SK-N-SH (cell line): ENCODE measurements around the gene ST7L. TPM values are rescaled to one million over a fixed set of nuclear protein-coding genes. Genes with fewer than 3 reads are reported as not detected.

Experiments used
- CTCF ChIA-PET: fragments of 300-600, 350-600 bp; formaldehyde crosslinking; extraction: SDS; loops from one replicate; lab custom pipeline; 2021; lab: Yijun Ruan, JAX
- POLR2A ChIA-PET: fragments of 350-600 bp; sonication (Branson Sonifier 250); formaldehyde crosslinking; extraction: SDS; loops from one replicate; lab custom pipeline; 2020; ENCODE audit warnings: antibody characterized with exemption, inconsistent platforms; lab: Yijun Ruan, JAX
- DNase-seq: peaks from one replicate; pipeline ENCODE4 v3.0.0; 2012
- H2AFZ ChIP-seq: fragments of 200-600 bp; sonication (generic); 2 replicates; pipeline ENCODE4 v1.8.1; 2016; ENCODE audit warnings: antibody characterized with exemption, mild to moderate bottlenecking, low read depth
- H3F3A ChIP-seq: fragments of 200-600 bp; sonication (generic); replicated peaks from 2 replicates; pipeline ENCODE3; 2016; ENCODE audit warnings: antibody characterized with exemption, mild to moderate bottlenecking; ENCODE audit not compliant: insufficient read depth
- H3K27ac ChIP-seq, 2 experiments: fragments of 200-500 bp in 1 of 2; fragments of 200-600 bp in 1 of 2; sonication (Bioruptor generic) in 1 of 2; sonication (generic), shearing (Covaris generic) in 1 of 2; 2 replicates each; pipeline versions ENCODE4 v1.5.1 to v1.6.1; 2014 to 2016; ENCODE audit warnings: low read depth in 2 of 2, inconsistent platforms in 1 of 2, low read length in 1 of 2, mild to moderate bottlenecking in 1 of 2, mixed read lengths in 1 of 2
- H3K27me3 ChIP-seq: fragments of 200-600 bp; sonication (generic), shearing (Covaris generic); 2 replicates; pipeline ENCODE4 v1.6.1; 2016; ENCODE audit warnings: mixed run types; ENCODE audit not compliant: insufficient read depth
- H3K36me3 ChIP-seq, 2 experiments: fragments of 200-500 bp in 1 of 2; fragments of 200-600 bp in 1 of 2; sonication (Bioruptor generic) in 1 of 2; sonication (generic) in 1 of 2; replicated peaks in 1 of 2; 2 replicates each; pipeline versions ENCODE3 to v1.5.1; 2014 to 2016; ENCODE audit warnings: low read length in 1 of 2, mild to moderate bottlenecking in 1 of 2; ENCODE audit not compliant: insufficient read depth in 2 of 2, control insufficient read depth in 1 of 2
- H3K4me1 ChIP-seq, 2 experiments: fragments of 200-500 bp in 1 of 2; fragments of 200-600 bp in 1 of 2; sonication (Bioruptor generic) in 1 of 2; sonication (generic), shearing (Covaris generic) in 1 of 2; 2 replicates each; pipeline versions ENCODE4 v1.5.1 to v1.6.1; 2014 to 2016; ENCODE audit warnings: low read depth in 1 of 2, low read length in 1 of 2, mixed run types in 1 of 2; ENCODE audit not compliant: insufficient read depth in 2 of 2, control insufficient read depth in 1 of 2
- H3K4me2 ChIP-seq: fragments of 200-600 bp; sonication (generic), shearing (Covaris generic); 2 replicates; pipeline ENCODE4 v1.6.1; 2017; ENCODE audit warnings: mixed run types
- H3K4me3 ChIP-seq, 2 experiments: fragments of 200-500 bp in 1 of 2; fragments of 200-600 bp in 1 of 2; sonication (Bioruptor generic) in 1 of 2; sonication (generic), shearing (Covaris generic) in 1 of 2; 2 replicates each; pipeline versions ENCODE4 v1.5.1 to v1.8.1; 2014 to 2016; ENCODE audit warnings: low read depth in 2 of 2, inconsistent platforms in 1 of 2, low read length in 1 of 2, mild to moderate bottlenecking in 1 of 2, mixed read lengths in 1 of 2, moderate library complexity in 1 of 2
- H3K79me2 ChIP-seq: fragments of 200-600 bp; sonication (generic); 2 replicates; pipeline ENCODE4 v1.8.1; 2017; ENCODE audit warnings: mild to moderate bottlenecking; ENCODE audit not compliant: insufficient read depth
- H3K9ac ChIP-seq: fragments of 200-600 bp; sonication (generic); 2 replicates; pipeline ENCODE4 v1.6.1; 2017; ENCODE audit warnings: mixed run types
- H3K9me2 ChIP-seq: fragments of 200-600 bp; sonication (generic); 2 replicates; pipeline ENCODE4 v1.6.1; 2017; ENCODE audit warnings: mixed run types
- H3K9me3 ChIP-seq: fragments of 200-600 bp; sonication (generic); 2 replicates; pipeline ENCODE4 v1.6.1; 2017; ENCODE audit warnings: mixed run types, mild to moderate bottlenecking, moderate library complexity
- H4K20me1 ChIP-seq: fragments of 200-600 bp; sonication (generic); 2 replicates; pipeline ENCODE4 v1.6.1; 2017; ENCODE audit warnings: mild to moderate bottlenecking, mixed run types; ENCODE audit not compliant: insufficient read depth
- CTCF ChIP-seq: fragments of 200-600 bp; sonication (generic); IDR thresholded peaks from 2 replicates; pipeline ENCODE4 v1.6.1; 2017; ENCODE audit warnings: antibody characterized with exemption, mild to moderate bottlenecking, moderate library complexity
- EP300 ChIP-seq, 2 experiments: IDR thresholded peaks; 2 replicates each; pipeline versions ENCODE4 v1.4.0 to v1.6.1; 2012; ENCODE audit warnings: borderline replicate concordance in 1 of 2, low read depth in 1 of 2, low read length in 1 of 2
- FOXM1 ChIP-seq: IDR thresholded peaks from 2 replicates; pipeline ENCODE4 v1.4.0; 2012; ENCODE audit warnings: low read depth, mild to moderate bottlenecking
- GABPA ChIP-seq: IDR thresholded peaks from 2 replicates; pipeline ENCODE4 v1.4.0; 2012; ENCODE audit warnings: low read depth, mild to moderate bottlenecking
- JUND ChIP-seq: IDR thresholded peaks from 2 replicates; pipeline ENCODE4 v1.4.0; 2012
- MEF2A ChIP-seq: IDR thresholded peaks from 2 replicates; pipeline ENCODE4 v1.4.0; 2012; ENCODE audit warnings: low read depth, borderline replicate concordance
- NFIC ChIP-seq: IDR thresholded peaks from 2 replicates; pipeline ENCODE4 v1.4.0; 2012; ENCODE audit warnings: borderline replicate concordance
- REST ChIP-seq: IDR thresholded peaks from 2 replicates; pipeline ENCODE4 v1.6.1; 2012; ENCODE audit warnings: mild to moderate bottlenecking, low read depth, low read length, moderate library complexity
- RXRA ChIP-seq: IDR thresholded peaks from 2 replicates; pipeline ENCODE4 v1.4.0; 2012; ENCODE audit warnings: low read depth, mild to moderate bottlenecking, borderline replicate concordance
- SIN3A ChIP-seq: IDR thresholded peaks from 2 replicates; pipeline ENCODE4 v1.6.1; 2012; ENCODE audit warnings: low read depth, mild to moderate bottlenecking, low read length, moderate library complexity, borderline replicate concordance
- SMC3 ChIP-seq: IDR thresholded peaks from 2 replicates; pipeline ENCODE4 v1.6.1; 2012; ENCODE audit warnings: low read depth, low read length, improper control_type of control experiment
- TAF1 ChIP-seq: IDR thresholded peaks from 2 replicates; pipeline ENCODE4 v1.6.1; 2012; ENCODE audit warnings: low read depth, mild to moderate bottlenecking, low read length, moderate library complexity, borderline replicate concordance
- TCF12 ChIP-seq: IDR thresholded peaks from 2 replicates; pipeline ENCODE4 v1.4.0; 2012
- TEAD4 ChIP-seq: IDR thresholded peaks from 2 replicates; pipeline ENCODE4 v1.4.0; 2012; ENCODE audit warnings: mild to moderate bottlenecking, borderline replicate concordance; ENCODE audit not compliant: insufficient read depth
- USF1 ChIP-seq: IDR thresholded peaks from 2 replicates; pipeline ENCODE4 v1.4.0; 2012; ENCODE audit warnings: low read depth, borderline replicate concordance
- YY1 ChIP-seq: IDR thresholded peaks from 2 replicates; pipeline ENCODE4 v1.4.0; 2012; ENCODE audit warnings: low read depth, mild to moderate bottlenecking
- ZBTB33 ChIP-seq: IDR thresholded peaks from 2 replicates; pipeline ENCODE4 v1.4.0; 2012; ENCODE audit warnings: low read depth, borderline replicate concordance
- WGBS: methylation state at CpG from one replicate; pipeline ENCODE4 v1.1.6; 2017; ENCODE audit warnings: low lambda C conversion rate; 5-methylcytosine and 5-hydroxymethylcytosine counted together
- polyA plus RNA-seq, 3 experiments: library from polyadenylated mRNA; depleted of rRNA; stranded (reverse); fragments of >200 nt; gene quantifications; 2 replicates each; pipeline ENCODE4 v1.2.3, GENCODE V29; 2012

ST7L gene
- polyA plus RNA-seq, 1 of the 3 experiments (the other 2 are of a cell fraction) = 17.9 TPM

- TF ChIP-seq YY1 (no peak; the same call in 1 of the 2 replicates), SMC3 (no peak)
Measured at GRCh38 chr1:112575154-112575804, 43.7 kb downstream of the ST7L start (continued).

GRCh38 chr1:112565800-112566199 is 53.1 kb downstream of the ST7L start:
- H2AFZ ChIP-seq = no peak overlapping the region
- H3K79me2 ChIP-seq = peaks cover 5% of the 10 kb centered on the region; the same call in 1 of the 2 replicates
- peaks cover 7% of the 10 kb centered on the region for H3F3A ChIP-seq
- H3K9ac ChIP-seq = no peak overlapping the region
- DNase-seq = no peak
- no peaks in the 10 kb centered on the region for H3K9me3 ChIP-seq
- H3K27me3 ChIP-seq = no peaks in the 10 kb centered on the region
- WGBS = 100% methylated on average over 1 of the region's 1 CpG
- H3K4me2 ChIP-seq = no peak overlapping the region
- no peaks in the 10 kb centered on the region for H3K9me2 ChIP-seq
- TF ChIP-seq RXRA (no peak), REST (no peak), MEF2A (no peak), TCF12 (no peak), CTCF (no peak), SIN3A (no peak)
- H3K27ac ChIP-seq = no peak overlapping the region
- H4K20me1 ChIP-seq = no peaks in the 10 kb centered on the region
- H3K36me3 ChIP-seq = peaks cover 31 to 44% of the 10 kb centered on the region in 2 experiments
- H3K4me1 ChIP-seq = no peaks in the 10 kb centered on the region
- no peak overlapping the region for H3K4me3 ChIP-seq
- CTCF ChIA-PET = no interaction called here
- POLR2A ChIA-PET = no interaction called here

GRCh38 chr1:112564081-112564480 is 54.9 kb downstream of the ST7L start:
- H3F3A ChIP-seq = peaks cover 7% of the 10 kb centered on the region
- no peak overlapping the region for H3K27ac ChIP-seq
- no peak overlapping the region for H2AFZ ChIP-seq
- H4K20me1 ChIP-seq = no peaks in the 10 kb centered on the region
- no peaks in the 10 kb centered on the region for H3K4me1 ChIP-seq
- ChIA-PET CTCF (no interaction called here), POLR2A (no interaction called here)
- no peaks in the 10 kb centered on the region for H3K9me3 ChIP-seq
- no peaks in the 10 kb centered on the region for H3K9me2 ChIP-seq
- H3K9ac ChIP-seq = no peak overlapping the region
- no peak overlapping the region for H3K4me2 ChIP-seq
- peaks cover 26 to 40% of the 10 kb centered on the region in 2 experiments for H3K36me3 ChIP-seq
- no peaks in the 10 kb centered on the region for H3K27me3 ChIP-seq
- no peak for DNase-seq
- 100% methylated on average over 1 of the region's 1 CpG for WGBS
- H3K4me3 ChIP-seq = no peak overlapping the region
- peaks cover 3% of the 10 kb centered on the region; the same call in 1 of the 2 replicates for H3K79me2 ChIP-seq
- TF ChIP-seq USF1 (no peak), EP300 (IDR thresholded peaks at IDR 0.05; ENCODE audit: borderline replicate concordance in 1 of 2, low read depth in 1 of 2, low read length in 1 of 2) (no peak), NFIC (no peak), JUND (no peak), TEAD4 (no peak), GABPA (no peak), YY1 (no peak), MEF2A (no peak), FOXM1 (no peak), TCF12 (no peak), TAF1 (no peak), ZBTB33 (no peak)
